HG03108 (cell line): Measurements from ENCODE around the gene ACTBL2.
"Not testable (repeated sequence)": the region's sequence is repeated elsewhere in the genome, so short reads cannot be mapped to it uniquely, and the experiment has no call there.

Experiments used
- ATAC-seq: cut with Tn5 transposase; IDR thresholded peaks from one replicate; pipeline ENCODE4 v1.9.1; 2021; ENCODE audit warnings: moderate library complexity; ENCODE audit not compliant: unreplicated experiment

ACTBL2 gene

DNA sequence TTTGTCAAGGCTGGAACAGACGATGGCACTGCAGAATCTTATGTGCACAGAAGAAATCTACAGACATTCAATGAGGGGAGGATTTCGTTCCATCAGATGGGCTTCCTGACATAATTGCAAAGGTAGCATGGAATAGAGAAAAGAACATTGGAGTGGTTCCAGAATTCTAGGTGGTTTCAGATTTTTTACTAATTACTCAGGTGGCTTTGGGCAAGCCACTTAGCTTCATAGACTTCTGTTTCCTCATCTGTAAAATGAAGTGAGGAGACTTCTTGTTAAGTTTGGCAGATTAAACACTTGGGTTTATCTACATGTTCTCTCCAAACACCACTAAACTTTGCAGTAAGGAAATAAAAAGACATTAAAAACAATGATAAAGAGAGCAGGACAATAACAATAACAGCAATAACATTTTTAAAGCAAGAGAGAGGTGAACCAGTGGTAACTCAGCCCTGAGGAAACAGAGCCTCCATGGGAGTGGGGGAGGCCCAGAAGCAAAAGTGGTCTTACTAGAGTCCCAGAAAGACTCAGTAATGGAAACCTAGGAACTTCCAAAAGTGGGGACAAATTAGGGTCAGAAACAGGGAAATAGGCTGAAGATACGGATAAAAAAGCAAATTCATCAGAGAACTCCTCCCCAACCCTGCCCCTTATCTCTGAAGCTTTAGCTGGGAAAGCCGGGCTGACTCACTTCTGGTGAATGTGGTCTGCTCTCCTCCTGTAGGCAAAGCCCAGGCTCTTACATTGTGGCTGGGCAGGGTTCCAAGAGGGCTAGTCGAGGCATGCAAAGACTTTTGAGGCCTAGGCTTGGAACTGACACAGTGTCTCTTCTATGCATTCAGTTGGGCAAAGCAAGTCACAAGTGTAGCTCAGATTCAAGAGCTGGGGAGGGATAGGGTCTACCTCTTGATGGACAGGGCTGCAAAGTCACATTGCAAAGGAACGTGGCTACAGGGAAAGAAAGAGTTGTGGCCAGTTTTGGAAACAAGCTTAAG lies 11.8 kb upstream of the ACTBL2 start:
- ATAC-seq = peak; percentile 45

DNA sequence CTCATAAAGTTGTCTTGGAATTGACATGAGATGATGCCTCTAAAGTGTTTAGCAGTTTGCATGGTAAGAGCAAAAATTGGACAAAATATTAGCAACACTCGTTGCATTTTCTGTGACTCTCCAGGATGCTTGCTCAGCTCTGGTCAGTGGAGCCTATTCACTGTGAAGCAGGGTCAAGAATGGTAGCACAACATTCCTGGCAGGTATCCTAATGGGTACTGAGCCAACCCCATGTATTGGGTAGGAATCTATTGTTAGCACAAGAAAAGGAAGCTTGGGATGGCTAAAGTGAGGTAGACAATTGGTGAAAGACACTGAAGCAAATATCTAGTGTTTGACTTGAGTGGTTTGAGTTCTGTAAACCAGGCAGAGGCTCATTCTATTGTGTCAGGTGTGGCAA lies 10.4 kb upstream of the ACTBL2 start:
- ATAC-seq = no peak

DNA sequence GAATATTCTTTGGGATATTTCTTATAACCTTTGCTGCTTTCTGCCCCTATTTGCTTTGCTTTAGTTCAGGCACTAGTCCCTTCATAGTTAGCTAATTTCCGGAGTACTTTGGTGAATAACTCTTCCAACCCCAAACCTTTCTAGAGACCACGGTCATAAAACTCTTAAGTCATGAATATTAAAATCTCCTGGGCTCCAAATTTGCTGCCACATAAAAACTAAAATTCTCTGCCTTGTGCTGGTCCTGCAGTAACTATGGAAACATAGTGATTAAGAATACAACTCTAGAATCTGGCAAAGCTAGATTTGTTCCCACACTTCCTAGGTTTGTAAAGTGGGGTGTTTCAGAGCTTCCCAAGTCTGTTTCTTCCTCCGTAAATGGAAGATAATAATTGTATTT lies 10.0 kb upstream of the ACTBL2 start:
- no peak for ATAC-seq

DNA sequence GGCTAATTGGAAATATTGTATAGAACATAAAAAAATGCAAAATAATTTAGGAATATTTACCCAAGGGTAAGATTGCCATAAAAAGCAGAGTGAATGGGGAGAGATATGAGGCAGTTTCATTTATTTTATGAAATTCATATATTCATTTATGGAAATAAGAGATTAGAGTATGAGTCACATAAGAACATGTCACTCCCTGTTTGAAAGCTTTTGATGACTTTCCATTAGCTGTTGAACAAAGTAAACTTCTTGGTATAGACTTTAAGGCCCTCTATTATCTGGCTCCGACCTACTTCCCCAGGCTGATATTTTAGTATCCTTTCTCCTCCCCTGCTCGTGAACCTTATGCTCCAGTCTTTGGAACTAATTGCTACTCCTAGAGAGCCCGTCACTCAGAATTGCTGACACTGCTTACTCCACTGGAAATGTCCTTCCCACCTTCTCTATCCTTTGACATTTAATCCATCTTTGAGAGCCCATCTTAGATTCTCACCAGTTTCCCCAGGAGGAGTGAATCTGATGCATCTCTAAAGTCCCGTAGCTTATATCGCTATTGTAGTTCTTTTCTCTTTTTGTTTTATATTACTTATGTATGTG lies 8.9 kb upstream of the ACTBL2 start:
- ATAC-seq = no peak

DNA sequence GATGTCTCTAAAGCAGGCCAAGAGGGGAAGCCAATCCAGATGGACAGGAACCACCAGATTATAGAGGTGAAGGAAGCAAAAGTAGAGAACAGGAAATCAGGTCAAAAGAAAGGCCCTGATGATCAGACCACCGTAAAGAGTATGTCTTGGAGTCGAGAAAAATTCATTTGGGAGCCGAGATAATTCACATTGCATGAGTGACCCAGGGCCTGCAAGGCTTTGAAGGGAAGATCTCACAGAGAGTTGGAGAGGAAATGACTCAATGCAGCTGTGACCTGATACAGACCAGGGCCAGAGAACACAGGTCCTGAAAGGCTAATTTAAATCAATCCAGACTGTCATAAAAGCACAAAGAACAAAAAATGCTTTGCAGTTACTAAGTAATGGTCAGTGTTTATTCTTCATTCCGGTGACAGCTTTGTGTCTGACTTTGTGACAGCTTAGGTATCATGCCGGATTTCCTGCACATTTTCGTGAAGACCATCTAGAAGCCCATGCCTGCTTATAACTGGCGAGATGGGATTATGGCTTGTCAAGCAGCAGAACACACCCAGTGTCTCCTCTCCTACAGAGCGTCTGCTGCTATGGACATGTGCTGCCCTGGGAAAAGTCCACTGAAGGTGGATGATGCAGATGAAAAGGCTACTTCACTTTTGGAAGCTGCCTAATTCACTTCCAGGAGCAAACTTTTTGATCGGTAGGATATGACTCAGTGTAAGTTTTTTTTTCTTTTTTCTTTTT lies 5.8 kb upstream of the ACTBL2 start:
- no peak for ATAC-seq

DNA sequence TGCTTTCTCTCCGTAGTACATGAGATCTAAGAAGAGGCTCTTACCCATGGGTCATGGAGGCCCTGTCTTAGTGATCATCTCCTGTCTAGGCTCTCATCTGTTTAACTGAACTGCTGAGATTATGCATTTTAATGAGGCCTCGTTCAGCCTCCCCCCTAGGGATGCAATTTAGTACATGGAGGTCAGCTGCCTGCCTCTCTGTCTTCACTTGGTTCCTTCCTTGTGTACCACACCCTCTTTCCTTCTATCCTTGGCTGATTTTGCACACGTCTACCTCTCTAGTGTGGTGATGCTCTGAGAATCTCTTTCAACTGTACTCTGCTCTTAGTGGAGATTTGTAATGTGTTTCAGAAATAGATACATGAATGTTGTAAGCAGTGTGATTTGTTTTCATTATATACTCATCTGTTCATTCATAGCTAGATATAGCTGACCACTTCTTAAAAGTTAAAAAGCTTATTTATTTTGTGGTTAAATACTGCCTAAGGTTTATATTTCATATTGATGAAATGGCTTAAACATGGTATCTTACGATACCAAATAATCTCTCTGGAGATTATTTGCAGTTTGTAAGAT lies 3.5 kb upstream of the ACTBL2 start:
- ATAC-seq = no peak

DNA sequence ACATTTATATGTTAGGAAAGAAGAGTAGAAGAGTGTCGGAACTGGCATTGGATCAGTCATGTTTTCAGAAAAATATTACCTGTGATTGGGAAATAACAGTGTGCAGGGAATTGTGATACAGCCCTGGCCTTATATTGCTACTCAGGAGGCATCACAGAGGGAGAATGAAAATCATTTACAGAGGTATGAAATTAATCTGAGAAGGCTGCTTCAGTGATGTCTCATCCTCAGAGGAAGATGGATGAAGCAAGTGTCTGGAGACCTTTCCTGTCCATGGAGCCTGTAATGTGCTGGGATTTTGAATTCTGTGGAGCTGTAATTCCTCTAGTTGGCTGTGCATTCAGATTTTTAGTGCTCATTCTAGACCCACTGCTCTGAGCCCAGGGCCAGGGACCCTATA lies 3.8 kb downstream of the ACTBL2 start:
- ATAC-seq = no peak

DNA sequence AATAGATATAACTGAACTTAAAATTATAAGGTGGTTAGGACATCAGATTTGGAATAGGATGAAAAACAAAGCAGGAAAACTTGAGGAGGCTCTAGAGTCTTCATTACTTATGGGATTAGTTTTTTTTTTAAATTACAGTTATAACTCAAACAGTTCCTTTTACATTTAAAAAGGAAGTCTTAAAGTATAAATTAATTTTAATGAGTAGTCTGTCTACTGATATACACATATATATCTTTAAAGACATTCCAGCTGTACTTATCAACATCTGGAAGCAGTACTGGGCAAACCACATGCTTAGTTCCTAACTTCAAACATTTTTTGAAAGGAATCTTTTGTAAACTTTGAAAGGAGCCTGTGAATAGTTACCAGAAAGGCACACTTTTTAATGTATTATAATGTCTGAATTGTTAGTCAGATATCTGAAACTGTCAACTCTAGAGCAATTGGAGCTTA lies 6.0 kb downstream of the ACTBL2 start:
- no peak for ATAC-seq

DNA sequence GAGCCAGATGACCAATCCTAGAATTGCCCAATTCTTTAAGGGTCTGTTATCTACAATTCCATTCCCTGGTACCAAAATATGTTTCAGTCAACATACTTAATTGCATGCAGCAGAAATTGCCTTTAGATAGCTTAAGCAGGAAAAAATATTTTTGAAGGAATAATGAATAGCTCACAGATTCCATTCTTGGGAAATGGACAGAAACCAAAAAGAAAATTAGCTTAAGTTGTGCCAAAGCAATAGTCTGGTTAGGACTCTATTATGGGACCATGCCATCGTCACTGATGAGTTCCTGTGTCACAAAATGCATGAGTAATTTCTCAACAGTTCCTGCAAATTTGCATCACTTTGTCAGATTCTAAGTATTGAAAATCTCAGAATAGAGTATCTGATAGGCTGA lies 12.3 kb downstream of the ACTBL2 start:
- no peak for ATAC-seq

DNA sequence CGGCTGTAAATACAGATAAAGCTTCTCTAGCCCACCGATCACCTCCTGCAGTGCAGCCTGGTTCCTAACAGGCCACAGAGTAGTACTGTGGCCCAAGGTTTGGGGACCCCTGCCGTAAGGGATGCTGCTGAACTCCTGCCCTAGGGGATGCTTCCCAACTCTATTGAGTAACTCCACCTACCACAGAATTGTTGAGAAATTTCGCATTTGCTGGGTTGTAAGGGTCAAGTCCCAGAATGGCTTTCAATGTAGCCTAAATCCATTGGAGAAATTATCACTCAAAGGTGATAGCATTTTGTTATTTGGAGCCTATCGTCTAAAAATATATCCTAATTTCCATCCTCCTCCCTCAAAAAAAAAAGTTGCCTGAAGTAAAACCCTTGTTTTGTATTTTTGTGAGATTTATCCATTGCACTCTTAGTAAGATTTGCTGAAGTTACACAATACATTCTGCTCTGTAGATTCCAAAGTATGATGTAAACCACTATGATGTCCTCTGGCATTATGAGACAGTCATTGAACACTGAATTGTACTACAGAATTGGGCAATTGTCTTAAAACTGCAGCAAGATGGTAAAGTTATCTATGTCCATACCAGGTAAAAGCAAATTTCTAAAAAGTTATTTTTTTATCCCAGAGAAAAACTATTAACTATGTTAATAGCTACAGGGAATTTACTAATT lies 14.0 kb downstream of the ACTBL2 start:
- ATAC-seq = no peak

DNA sequence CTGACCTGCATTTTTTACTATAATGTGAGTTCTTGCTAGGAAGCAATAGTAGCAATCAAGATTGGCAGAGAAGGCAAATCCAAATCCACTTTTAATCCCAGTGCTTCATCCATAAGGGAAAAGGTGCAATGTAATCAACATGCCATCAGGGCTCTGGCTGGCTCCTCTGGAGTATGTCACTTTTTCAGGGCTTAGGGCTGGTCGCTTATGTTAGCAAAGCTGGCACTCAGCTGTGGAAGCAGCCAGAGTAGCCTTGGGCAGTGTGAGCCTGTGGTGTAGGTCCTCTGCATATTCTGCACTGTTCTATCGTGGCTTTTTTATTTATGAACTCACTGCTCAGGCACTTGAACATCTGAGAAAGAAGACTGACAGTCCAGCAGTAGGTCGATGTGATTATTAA lies 16.1 kb downstream of the ACTBL2 start:
- ATAC-seq = no peak

DNA sequence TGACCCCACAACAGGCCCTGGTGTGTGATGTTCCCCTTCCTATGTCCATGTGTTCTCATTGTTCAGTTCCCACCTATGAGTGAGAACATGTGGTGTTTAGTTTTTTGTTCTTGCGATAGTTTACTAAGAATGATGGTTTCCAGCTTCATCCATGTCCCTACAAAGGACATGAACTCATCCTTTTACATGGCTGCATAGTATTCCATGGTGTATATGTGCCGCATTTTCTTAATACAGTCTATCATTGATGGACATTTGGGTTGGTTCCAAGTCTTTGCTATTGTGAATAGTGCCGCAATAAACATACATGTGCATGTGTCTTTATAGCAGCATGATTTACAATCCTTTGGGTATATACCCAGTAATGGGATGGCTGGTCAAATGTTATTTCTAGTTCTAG lies 22.6 kb downstream of the ACTBL2 start:
- ATAC-seq = not testable (repeated sequence)

DNA sequence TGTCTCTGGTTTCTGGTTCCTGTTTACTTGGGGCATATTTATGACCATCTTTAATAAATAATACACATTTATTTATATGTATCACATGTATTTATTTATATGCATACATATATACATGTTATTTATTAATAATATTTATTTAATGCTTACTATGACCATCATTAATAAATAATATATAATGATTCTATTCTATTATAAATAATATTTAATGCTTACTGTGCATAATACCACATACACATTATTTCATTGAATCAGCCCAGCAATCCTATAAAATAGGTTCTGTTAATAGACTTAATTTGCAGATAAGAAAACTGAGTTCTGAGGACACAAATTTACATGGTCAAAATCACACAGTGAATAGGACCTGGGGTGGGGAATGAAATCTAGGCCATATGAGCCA lies 24.2 kb downstream of the ACTBL2 start:
- ATAC-seq = no peak

DNA sequence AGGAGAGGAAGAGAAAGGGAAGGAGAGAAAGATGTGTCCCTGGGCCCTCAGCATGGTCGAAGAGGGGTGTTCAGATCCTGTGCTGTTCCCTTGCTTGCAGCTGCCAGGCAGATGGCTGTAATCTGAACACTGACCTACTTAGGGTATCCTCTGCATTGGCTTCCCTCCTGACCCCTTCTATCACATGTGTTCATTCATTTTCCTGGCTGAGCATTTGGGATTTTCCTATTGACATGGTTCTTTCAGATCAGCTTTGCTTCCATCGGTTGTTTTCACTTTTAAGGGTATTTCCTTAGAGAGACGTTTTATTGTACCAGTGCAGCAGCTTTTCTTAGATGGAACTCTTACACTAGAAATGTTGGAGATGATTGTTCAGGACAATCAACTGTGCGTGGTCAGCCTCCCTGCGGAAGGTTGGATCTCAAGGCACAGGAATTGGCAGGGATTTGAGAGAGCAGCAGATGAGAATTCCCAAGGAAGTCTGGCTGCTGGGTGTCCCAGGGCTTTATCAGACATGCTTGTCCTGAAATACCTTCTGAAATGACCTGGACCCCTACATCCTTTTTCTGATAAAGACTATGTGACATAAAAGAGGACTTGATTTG lies 26.0 kb downstream of the ACTBL2 start:
- ATAC-seq = no peak

DNA sequence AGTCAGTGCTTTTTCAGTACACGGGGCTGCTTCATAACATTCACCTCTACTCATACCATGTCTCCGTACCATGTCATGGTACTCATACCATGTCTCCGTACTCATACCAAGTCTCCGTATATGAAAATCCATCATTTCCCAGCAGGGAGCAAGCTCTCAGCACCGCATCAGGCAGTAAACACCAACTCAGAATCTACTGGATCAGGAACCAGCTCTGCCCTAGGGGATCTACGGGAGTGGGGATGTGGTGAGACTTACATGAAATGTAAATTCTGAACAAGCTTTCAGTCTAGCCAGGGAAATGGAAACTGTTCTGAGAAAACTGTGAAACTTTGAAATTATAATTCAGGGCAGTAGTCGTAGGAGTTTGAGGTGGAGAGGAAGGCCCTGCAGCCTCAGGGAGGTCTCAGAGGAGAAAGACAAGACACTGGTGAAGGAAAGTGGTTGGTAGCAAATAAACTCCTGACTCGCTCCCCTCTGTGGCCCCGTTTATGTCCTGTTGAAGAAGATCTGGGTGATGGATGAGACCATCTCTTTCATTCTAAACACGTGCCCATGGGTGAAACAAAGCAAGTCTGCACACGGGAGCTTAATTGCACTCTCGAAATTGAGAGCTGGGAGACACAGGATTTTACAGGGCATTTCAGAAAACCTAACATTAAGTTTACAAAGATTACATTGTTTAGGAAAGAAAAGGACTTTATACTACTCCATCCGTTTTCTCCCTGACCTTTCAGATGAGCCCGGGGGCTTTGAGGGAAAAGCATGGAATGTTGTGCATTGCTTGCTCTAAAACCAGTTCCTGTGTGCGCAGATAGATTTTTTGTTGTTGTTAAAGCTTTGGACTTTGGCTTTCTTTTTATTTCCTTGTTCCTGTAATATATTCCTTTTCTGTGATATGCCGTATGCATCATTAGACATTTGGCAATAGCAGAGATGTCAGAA lies 26.8 kb downstream of the ACTBL2 start:
- no peak for ATAC-seq

DNA sequence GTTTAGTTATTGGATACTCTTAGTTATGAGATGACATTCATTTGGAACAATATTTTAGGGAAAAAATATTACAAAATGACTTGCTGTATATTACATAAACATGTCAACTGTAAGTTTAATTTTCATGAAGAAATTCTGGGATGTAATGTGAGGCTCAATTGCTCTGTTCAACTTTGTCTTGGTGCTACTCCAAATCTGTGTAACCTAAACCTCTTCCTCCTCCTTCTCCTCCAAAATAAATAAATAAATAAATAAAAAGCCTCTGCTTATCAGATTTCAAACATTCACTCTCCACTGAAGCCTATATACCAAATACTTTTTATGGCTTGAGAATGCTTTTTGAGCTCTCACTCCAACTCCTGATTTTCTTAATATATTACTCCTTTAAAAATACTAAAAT lies 27.7 kb downstream of the ACTBL2 start:
- no peak for ATAC-seq

DNA sequence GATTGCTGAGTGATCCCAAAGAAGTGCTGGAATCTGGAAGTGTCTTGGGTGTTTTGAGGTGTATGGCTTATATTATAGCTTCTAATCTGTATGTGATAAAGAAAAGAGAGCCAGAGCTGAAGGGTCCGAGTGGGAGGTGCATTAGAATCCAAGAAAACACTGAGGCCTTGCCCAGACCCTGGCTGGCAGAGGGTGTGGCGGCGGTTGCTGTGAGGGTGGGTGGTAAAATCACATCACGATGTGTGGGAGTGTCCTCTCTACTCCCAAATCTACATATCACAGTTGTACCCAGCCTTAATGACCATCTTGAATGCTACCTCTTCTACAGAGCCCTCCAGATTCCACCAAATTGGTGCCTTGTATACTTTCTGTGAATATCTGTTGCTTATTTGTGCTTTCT lies 28.9 kb downstream of the ACTBL2 start:
- no peak for ATAC-seq

DNA sequence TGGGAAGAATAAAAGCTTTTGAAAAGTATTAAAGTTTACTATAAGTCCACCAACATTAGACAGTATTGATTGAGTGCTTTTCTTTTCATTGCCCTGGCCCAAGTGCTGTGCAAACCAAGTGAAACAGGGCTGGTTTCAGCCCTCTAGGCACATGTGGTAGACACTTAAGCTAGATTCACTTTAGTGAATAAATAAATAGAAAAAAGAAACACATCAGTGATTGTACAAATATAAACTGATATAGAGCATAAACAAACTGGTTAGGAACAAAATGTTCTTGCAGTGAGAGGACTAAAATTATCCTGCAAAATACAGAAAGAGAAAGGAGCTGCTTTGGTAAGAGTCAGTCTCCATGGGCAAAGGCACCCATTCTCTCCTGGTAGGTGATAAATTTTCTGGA lies 29.7 kb downstream of the ACTBL2 start:
- ATAC-seq = no peak
